ENCODE measurements around the gene RUVBL1.
"Not testable (repeated sequence)": the region's sequence is repeated elsewhere in the genome, so short reads cannot be mapped to it uniquely, and the experiment has no call there.

- not testable (repeated sequence) for TF ChIP-seq CTCF, POLR2A, EP300 (IDR thresholded peaks at IDR 0.05)
These were observed 30.7 kb upstream of the RUVBL1 start for GRCh38 chr3:128154354-128154753.
